Calu3 (cell line): ENCODE results near the gene MARCOL. TPM values are rescaled to one million over a fixed set of nuclear protein-coding genes. Genes with fewer than 3 reads are reported as not detected.

ENCODE experiments used
- BruUV-seq: library from RNA; stranded (reverse); fragments of 400-500 nt; replicated peaks from 2 replicates; lab custom pipeline; 2021; lab: Mats Ljungman, UMichigan
- CTCF ChIA-PET: fragments of 300-600 bp; sonication (Branson Sonifier 250); formaldehyde crosslinking; loops from one replicate; lab custom pipeline; 2022; ENCODE audit warnings: antibody characterized with exemption; lab: Charles Lee
- DNase-seq: peaks from one replicate; pipeline ENCODE4 v3.0.0; 2022
- H3K27ac Mint-ChIP-seq: one replicate; pipeline ENCODE4 v1.8.0; 2022; ENCODE audit warnings: mixed read lengths; ENCODE audit not compliant: unreplicated experiment
- H3K27me3 Mint-ChIP-seq: one replicate; pipeline ENCODE4 v1.8.0; 2022; ENCODE audit warnings: mixed read lengths; ENCODE audit not compliant: unreplicated experiment
- H3K36me3 Mint-ChIP-seq: one replicate; pipeline ENCODE4 v1.8.0; 2022; ENCODE audit warnings: mild to moderate bottlenecking, moderate library complexity, mixed read lengths; ENCODE audit not compliant: insufficient read depth, unreplicated experiment
- H3K4me1 Mint-ChIP-seq: one replicate; pipeline ENCODE4 v1.8.0; 2022; ENCODE audit warnings: mild to moderate bottlenecking, low read depth, mixed read lengths; ENCODE audit not compliant: unreplicated experiment
- H3K4me3 Mint-ChIP-seq: one replicate; pipeline ENCODE4 v1.8.0; 2022; ENCODE audit warnings: mild to moderate bottlenecking, low read depth, moderate library complexity, mixed read lengths; ENCODE audit not compliant: unreplicated experiment
- H3K9me3 Mint-ChIP-seq: one replicate; pipeline ENCODE4 v1.8.0; 2022; ENCODE audit warnings: low read depth, mixed read lengths; ENCODE audit not compliant: unreplicated experiment
- intact Hi-C: fragments of 100-400 bp; cut with micrococcal nuclease; formaldehyde crosslinking; loops from one replicate; pipeline ENCODE4 v1.10.0; 2022; ENCODE audit not compliant: unreplicated experiment
- total RNA-seq: library from RNA; stranded (reverse); gene quantifications from 2 replicates; pipeline ENCODE4 v1.2.3, GENCODE V29; 2022
- TF ChIP-seq, protein P1 (sequence below): fragments of 200-600 bp; IDR thresholded peaks from one replicate; pipeline ENCODE4 v1.8.0; 2022; ENCODE audit warnings: antibody characterized with exemption; ENCODE audit not compliant: unreplicated experiment

Gene MARCOL
- total RNA-seq, 1 experiment from 2014 or later = not detected

DNA sequence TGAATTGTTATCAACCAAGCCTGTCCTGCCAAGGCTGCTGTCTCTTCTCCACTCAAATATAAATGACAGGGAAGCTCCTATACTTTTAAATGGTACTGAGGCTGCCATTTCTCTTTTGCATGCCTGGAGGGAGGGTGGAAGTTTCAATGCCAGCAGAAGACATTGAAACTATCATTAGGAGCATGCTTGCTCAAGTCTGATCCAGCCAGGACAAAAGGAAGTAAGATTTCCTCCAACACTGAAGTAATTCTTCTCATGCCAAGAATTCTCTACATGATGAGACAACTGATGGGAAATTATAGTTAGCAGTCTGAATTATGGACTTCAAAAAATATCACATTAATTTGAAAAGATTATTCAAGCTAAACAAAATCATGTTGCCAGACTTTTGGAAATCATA lies 30.1 kb upstream of the MARCOL start:
- DNase-seq = no peak
- TF ChIP-seq, protein P1, sequence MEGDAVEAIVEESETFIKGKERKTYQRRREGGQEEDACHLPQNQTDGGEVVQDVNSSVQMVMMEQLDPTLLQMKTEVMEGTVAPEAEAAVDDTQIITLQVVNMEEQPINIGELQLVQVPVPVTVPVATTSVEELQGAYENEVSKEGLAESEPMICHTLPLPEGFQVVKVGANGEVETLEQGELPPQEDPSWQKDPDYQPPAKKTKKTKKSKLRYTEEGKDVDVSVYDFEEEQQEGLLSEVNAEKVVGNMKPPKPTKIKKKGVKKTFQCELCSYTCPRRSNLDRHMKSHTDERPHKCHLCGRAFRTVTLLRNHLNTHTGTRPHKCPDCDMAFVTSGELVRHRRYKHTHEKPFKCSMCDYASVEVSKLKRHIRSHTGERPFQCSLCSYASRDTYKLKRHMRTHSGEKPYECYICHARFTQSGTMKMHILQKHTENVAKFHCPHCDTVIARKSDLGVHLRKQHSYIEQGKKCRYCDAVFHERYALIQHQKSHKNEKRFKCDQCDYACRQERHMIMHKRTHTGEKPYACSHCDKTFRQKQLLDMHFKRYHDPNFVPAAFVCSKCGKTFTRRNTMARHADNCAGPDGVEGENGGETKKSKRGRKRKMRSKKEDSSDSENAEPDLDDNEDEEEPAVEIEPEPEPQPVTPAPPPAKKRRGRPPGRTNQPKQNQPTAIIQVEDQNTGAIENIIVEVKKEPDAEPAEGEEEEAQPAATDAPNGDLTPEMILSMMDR = no peak
- CTCF ChIA-PET = no interaction called here
- no peaks in the 10 kb centered on the region for H3K9me3 Mint-ChIP-seq
- no peaks in the 10 kb centered on the region for H3K4me1 Mint-ChIP-seq
- no TSS peak for BruUV-seq
- no peak overlapping the region for H3K27ac Mint-ChIP-seq
- H3K4me3 Mint-ChIP-seq = no peak overlapping the region
- intact Hi-C loops = no loop called here
- H3K36me3 Mint-ChIP-seq = no peaks in the 10 kb centered on the region
- H3K27me3 Mint-ChIP-seq = no peaks in the 10 kb centered on the region

DNA sequence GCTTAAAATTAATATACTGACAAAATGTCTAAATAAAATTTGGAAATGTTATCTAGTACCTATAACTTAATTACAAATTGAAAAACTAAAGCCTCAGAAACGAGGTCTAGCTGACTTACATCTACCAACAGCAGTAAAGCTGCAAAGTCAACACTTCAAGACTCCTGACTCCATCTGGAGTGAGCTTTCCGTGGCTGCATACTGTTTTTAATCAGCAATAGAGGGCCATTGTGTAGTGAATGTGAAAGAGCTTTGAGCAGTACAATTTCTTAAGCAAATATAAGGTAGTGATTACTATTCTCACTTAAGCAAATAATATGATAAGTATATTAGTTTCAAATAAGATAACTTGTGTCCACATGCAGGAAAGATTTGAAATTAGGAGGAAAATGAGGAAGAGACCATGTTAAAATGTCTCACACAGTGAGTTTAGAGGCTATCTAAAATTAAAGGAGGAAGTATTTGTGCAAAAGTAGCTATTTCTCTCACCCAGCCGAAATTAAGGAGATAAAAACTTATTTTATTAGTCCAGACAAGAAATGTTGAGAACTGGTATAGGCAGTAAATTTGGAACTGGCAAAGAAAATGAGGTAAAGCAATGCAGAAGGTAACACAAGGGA lies 29.1 kb upstream of the MARCOL start:
- BruUV-seq = no TSS peak
- CTCF ChIA-PET = no interaction called here
- no peaks in the 10 kb centered on the region for H3K36me3 Mint-ChIP-seq
- no peak for DNase-seq
- H3K9me3 Mint-ChIP-seq = no peaks in the 10 kb centered on the region
- TF ChIP-seq, protein P1 = no peak
- H3K27me3 Mint-ChIP-seq = no peaks in the 10 kb centered on the region
- no peak overlapping the region for H3K4me3 Mint-ChIP-seq
- intact Hi-C loops = no loop called here
- no peak overlapping the region for H3K27ac Mint-ChIP-seq
- H3K4me1 Mint-ChIP-seq = no peaks in the 10 kb centered on the region

DNA sequence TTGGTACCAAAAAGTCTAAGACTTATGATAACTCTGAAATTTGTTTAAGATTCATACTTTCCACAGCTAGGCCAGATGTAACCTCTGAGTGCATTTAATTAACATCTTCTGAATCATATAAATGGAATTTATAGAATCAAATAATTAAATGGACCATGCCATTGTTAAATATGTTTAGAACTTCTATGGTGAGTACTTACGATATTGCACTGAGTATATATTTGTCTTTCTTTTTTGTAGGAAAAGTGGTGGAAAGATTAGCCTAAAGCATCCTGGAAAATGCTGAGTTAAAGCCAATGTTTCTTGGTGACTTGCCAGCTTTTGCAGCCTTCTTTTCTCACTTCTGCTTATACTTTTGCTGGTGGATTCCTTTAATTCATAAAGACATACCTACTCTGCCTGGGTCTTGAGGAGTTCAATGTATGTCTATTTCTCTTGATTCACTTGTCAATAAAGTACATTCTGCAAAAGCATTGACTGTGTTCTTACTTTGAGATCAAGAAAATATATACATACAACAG lies 23.6 kb upstream of the MARCOL start:
- H3K36me3 Mint-ChIP-seq = no peaks in the 10 kb centered on the region
- H3K27ac Mint-ChIP-seq = no peak overlapping the region
- H3K4me3 Mint-ChIP-seq = no peak overlapping the region
- intact Hi-C loops = no loop called here
- CTCF ChIA-PET = no interaction called here
- no peaks in the 10 kb centered on the region for H3K4me1 Mint-ChIP-seq
- DNase-seq = no peak
- H3K27me3 Mint-ChIP-seq = no peaks in the 10 kb centered on the region
- peaks cover 3% of the 10 kb centered on the region for H3K9me3 Mint-ChIP-seq
- BruUV-seq = no TSS peak
- TF ChIP-seq, protein P1 = no peak

DNA sequence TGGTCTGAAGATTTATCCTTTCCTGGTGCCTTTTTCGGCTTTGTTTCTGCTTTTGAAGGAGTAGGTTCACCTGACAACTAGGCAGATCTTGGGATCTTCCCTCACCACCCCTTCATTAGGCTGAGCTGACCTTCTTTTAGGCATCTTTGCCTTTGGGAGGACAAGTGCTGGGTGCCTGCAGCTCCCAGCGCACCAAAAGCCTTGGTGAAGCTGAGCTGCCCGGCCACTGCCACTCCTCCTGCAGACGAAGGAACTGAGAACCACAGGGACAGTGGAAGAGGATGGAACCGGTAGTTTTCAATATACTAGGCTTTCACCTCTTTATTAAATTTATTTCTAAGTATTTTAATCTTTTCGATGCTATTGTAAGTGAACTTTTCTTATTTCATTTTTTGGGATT lies 16.8 kb upstream of the MARCOL start:
- Mint-ChIP-seq H3K27ac (no peak overlapping the region), H3K36me3 (no peaks in the 10 kb centered on the region), H3K9me3 (peaks cover 3% of the 10 kb centered on the region), H3K4me1 (no peaks in the 10 kb centered on the region), H3K27me3 (no peaks in the 10 kb centered on the region), H3K4me3 (no peak overlapping the region)
- no TSS peak for BruUV-seq
- no peak for DNase-seq
- TF ChIP-seq, protein P1 = no peak
- intact Hi-C loops = no loop called here
- CTCF ChIA-PET = interaction anchor here (0.7 kb wide), 1 partner anchor 47 kb away, joined by 3 read pairs; the partner anchor contains the start of gene SPINK13
